Vein endothelial cell (primary cell): ENCODE measurements around the gene SLC25A17. TPM values are rescaled to one million over a fixed set of nuclear protein-coding genes. Genes with fewer than 3 reads are reported as not detected.
A peak's percentile ranks its signal among the peaks of the same experiment; 100 is the strongest.

Experiments used
- small RNA-seq: library from RNA; depleted of rRNA; stranded (forward); fragments of <200 nt; gene quantifications from one replicate; pipeline ENCODE3, GENCODE V24; 2012
- total RNA-seq: library from RNA; depleted of rRNA; stranded (reverse); fragments of >200 nt; gene quantifications from 2 replicates; pipeline ENCODE4 v1.2.3, GENCODE V29; 2012

The SLC25A17 gene, protein sequence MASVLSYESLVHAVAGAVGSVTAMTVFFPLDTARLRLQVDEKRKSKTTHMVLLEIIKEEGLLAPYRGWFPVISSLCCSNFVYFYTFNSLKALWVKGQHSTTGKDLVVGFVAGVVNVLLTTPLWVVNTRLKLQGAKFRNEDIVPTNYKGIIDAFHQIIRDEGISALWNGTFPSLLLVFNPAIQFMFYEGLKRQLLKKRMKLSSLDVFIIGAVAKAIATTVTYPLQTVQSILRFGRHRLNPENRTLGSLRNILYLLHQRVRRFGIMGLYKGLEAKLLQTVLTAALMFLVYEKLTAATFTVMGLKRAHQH
- 16.7 and 19.7 TPM in 2 replicates for total RNA-seq

DNA sequence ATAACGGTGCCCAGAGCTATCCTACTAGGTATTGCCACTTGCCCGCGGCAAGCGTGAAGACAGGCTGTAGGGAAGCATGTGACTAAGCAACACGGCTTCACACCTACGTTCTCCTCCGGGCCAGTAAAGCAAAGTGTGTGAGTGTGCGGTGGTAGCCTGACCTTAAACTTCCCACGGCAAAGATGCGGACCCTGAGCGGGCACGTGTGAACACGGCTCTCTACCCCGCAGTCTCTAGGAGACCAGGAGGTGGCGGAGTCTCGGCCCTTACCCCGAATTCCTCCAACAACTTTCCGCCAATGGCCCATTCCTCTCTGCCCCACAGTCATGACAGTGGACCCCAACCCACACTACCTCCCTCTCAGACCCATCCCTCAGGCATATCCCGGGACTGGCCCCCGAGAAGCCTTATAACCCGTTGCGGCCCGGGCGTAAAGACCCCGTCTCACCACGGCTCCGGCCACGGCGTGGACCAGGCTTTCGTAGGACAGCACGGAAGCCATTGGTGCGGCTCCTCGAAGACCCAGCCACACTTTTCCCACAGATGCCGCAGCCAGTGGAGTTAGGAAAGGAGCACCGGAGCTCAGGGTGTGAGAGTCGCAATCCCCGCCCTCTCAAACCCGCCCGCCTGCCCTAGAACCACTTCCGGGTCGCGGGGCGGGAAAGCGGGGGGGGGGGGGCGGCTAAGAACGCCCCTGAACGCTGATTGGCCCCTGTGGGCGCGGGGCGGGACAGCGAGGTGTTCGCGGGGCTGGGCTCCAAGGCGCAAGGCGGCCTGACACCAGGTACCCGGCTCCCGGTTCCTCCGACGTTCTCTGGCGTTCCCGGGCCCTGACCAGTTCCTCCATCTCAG lies at the start of gene SLC25A17:
Gene SLC25A17 (minus strand): TSS at position 600 of the 852 bp plus-strand sequence. CDS start 98 bp downstream, at position 502.

DNA sequence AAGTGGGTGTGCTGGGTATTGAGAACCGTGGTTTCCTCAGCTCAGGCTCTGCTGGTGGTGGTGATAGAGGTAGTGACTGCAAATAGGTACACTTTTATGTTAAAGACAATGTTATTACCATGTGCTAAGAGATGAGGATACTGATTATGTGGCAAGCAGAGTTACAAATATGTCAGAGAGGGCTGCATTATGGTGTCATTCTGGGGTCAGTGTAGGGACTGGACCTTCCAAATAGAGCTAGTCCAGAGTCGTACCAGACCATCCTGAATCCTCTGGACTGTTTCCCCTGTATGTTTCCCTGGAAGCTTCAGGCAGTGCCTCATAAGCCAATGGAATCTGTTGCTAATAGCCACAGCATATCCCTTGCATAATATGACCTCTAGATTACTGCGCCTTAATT lies 42.9 kb upstream of the SLC25A17 start, which contains the start of gene DNAJB7:
Gene DNAJB7 (minus strand): TSS at position 101 of the 400 bp plus-strand sequence. CDS start 119 bp downstream, outside the sequence.

DNA sequence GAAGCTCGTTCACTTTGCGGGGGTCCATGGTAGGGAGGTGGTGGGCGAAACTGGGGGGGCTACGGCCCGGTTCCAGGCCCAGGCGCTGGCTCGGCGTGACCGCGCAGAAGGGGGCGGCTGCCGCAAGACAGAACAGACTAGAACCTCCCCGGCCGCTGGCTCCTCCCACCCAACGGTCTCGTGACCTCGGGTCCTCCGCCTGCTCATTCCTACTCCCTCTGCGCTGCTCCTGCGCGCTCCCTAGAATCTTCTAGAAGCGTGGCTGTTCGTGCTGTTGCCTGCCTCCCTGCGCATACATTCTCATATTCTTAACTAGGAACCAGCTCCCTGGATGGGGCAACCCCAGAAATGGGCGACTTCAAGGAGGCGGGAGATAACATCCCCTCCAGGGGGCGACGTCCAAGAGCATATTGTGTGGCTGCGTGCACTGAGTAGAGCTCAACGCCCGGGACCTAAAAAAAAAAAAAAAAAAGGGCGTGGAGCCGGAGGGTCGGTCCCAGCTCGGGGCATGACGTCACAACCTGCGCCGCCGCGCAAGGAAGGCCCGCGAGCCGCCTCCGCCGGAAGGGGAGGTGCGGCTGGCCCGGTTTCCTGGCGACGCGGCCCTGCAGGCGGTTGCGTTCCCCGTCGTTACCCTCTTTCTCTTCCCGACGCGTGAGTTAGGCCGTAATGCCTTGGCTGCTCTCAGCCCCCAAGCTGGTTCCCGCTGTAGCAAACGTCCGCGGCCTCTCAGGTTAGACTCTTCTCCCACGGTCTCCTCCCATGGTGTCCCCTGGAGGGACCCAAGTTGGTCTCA lies 37.6 kb upstream of the SLC25A17 start, which contains the start of the genes ST13 and XPNPEP3:
Gene ST13 (minus strand): TSS at position 127 of the 796 bp plus-strand sequence. CDS start 99 bp downstream, at position 28.
Gene XPNPEP3 (plus strand): TSS at position 636 of the 796 bp plus-strand sequence. CDS start 34 bp downstream, at position 670.

Small RNAs within 50 kb of the gene (small RNA-seq; reads per million reads assigned to genes)
- gene JTBP1 (not detected), gene MIR4766 (0.58 reads per million, percentile 37 among the genes with 10 or more reads in this experiment)

Other genes with a start within 250 kb of the SLC25A17 start
- gene MRTFA, start 182.6 kb downstream of the SLC25A17 start, total RNA-seq = 35.3 and 41.2 TPM in 2 replicates
- gene MCHR1, start 139.9 kb downstream of the SLC25A17 start, total RNA-seq = 0.10 and 0.65 TPM in 2 replicates
- 195 and 237 TPM in 2 replicates for gene ST13, start 37.3 kb upstream of the SLC25A17 start, total RNA-seq
- gene XPNPEP3, start 37.8 kb upstream of the SLC25A17 start, total RNA-seq = 13.8 and 16.7 TPM in 2 replicates
- gene DNAJB7, start 42.8 kb upstream of the SLC25A17 start, total RNA-seq = under 0.01 TPM in 1 of 2 replicates, not detected in the other
- 49.5 and 50.6 TPM in 2 replicates for gene RBX1, start 132.0 kb upstream of the SLC25A17 start, total RNA-seq